Epithelial cell of proximal tubule (primary cell): Measurements from ENCODE around the gene SHF. TPM values are rescaled to one million over a fixed set of nuclear protein-coding genes. Genes with fewer than 3 reads are reported as not detected.
"Not testable (repeated sequence)": the region's sequence is repeated elsewhere in the genome, so short reads cannot be mapped to it uniquely, and the experiment has no call there.

ENCODE experiments used
- DNase-seq: peaks from one replicate; pipeline ENCODE4 v3.0.0-alpha.2; 2011; ENCODE audit warnings: low read depth
- H3K4me3 ChIP-seq: 2 replicates; pipeline ENCODE4 v1.5.1; 2011; ENCODE audit warnings: low read depth, mild to moderate bottlenecking, low read length
- CTCF ChIP-seq: conservative IDR thresholded peaks from 2 replicates; pipeline ENCODE4 v1.5.1; 2012; ENCODE audit warnings: low read depth, mild to moderate bottlenecking, low read length
- total RNA-seq: library from RNA; depleted of rRNA; stranded (reverse); fragments of >200 nt; gene quantifications from 2 replicates; pipeline ENCODE4 v1.2.3, GENCODE V29; 2015

The SHF gene
- 0.80 and 1.1 TPM in 2 replicates for total RNA-seq

DNA sequence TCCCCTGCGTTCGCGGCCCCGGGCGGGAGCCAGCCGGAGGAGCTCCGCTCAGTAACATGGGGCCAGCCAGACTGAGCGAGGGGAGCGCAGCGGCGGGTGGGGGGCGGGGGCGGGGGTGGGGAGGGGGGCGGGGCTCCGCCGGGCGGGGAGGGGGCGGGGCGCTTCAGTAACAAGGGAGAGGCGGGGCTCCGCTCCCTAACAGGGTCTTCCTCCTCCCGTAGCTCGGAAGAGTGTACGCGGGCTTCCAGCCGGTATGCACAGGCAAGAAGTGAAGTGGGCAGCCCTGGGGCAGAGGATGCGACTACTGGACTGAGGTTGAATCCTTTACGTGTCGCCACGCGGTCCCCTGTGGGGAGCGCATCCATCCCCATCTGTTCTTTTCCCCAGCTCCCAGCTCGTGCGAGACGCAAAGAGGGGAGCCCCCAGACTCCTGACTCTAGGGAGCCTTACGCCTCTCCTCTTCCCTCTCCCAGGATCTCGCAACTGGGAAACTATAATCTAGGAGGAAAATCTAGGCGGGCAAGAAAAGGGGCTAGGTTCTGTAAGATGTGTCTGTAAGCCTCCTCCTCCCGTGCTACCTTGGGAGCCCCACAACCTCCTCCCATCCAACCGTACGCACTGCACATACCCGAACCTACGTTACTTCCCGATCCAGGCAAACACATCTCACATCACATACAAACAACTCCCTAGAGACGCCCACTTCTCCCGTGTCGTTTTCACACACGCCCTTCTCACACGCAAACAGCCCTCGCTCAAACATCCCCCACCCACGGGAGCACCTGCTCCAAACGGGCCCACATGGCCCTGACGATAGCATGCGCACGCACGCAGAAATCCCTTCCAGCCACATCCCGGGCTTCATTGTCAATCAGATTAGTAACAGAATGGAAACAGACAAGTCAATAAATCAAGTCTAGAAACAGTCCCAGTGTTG lies at the start of gene SHF:
SHF (minus strand) TSS at position 73 of the 937 bp plus-strand sequence; CDS start at position 58, 15 bp downstream.
- H3K4me3 ChIP-seq: peak within 1 kb of the TSS; percentile 56
- no peak for TF ChIP-seq CTCF
- DNase-seq: no peak

DNA sequence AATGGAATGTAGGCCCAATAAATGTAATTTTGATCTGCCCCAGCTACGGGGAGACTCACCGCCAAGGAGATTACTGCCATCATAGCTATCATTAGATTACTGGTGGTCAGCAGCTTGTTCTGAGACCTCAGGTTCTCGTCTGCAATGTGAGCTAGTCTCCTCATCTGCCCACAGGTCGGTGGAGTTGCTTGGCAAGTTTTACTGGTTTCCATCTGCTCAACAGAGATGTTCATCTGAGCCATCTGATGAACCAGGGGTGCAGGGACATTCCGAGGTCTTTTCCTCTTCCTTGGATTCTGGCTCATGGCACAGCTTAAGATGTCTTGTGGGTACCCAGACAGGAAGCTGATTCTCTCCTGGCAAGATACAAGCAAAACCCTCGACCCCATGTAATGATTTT lies 49.0 kb upstream of the SHF start:
- DNase-seq, H3K4me3 ChIP-seq: not testable (repeated sequence)

DNA sequence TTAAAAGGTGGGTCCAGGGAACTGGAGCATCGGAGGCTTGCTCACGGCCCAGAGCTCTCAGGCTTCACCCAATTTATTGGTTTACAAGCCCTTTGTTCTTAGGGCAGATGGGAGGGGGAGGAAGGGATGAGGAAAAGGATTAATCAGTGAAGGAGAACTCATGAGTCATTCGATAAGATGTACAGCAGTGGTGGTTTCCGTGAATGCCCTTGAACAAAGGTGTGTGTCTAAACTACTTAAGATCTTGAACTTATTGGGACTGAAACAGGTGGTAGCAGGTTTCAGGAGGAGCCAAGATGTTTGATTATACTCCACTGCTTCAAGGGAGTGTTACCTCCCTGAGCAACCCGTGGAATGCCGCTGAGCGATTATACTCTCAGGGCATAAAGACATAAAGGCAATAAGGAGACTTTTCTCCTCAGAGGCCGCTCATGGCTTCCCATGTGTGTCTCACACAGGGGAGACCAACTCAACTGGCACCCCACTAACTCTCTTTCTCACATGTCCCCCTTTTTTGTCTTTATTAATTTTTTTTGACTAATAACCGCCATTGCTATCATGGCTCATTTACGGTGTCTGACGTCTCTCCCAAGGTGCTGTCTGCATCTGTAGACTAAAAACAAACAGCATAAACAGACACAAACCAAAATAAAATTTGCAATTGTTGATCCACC lies 46.9 kb upstream of the SHF start:
- no peak for DNase-seq
- no peak for TF ChIP-seq CTCF
- no peak overlapping the region for H3K4me3 ChIP-seq

DNA sequence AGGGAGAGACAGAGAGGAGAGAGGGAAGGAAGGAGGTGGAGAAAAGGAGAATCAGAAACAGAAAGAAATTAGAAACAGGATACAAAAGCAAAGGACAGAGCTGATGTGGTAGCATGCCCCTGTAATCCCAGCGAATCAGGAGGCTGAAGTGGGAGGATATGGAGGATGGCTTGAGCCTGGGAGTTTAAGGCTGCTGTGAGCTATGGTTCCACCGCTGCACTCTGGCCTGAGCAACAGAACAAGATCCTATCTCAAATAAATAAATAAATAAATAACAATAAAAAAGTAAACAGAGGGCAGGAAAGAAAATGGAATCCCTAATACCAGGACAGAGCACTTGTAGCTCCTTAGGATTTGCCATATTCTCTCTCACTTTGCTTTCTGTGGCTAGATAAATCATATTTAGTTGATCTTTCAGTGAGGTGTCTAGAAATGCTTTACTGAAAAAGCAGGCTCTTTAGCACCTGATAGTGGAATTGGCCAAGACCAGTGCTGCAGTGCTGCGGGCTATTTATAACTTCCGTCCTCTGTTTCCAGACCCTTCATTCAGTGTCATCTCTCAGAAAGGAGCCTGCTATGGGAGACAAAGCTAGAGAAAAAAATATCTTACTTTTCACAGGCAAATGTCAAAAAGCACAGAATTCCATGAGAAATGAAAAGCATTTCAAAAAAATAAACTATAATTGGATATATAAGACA lies 44.2 kb upstream of the SHF start:
- TF ChIP-seq CTCF: no peak
- DNase-seq: no peak
- H3K4me3 ChIP-seq: no peak overlapping the region

GRCh38 chr15:45231132-45231531 lies 43.4 kb upstream of the SHF start:
- TF ChIP-seq CTCF: no peak
- no peak for DNase-seq
- no peak overlapping the region for H3K4me3 ChIP-seq

GRCh38 chr15:45230245-45230965 lies 42.6 kb upstream of the SHF start:
- no peak for DNase-seq
- no peak for TF ChIP-seq CTCF
- H3K4me3 ChIP-seq: no peak overlapping the region
